Endodermal cell (in vitro differentiated cells): ENCODE measurements around the gene POLR3GL. TPM values are rescaled to one million over a fixed set of nuclear protein-coding genes. Genes with fewer than 3 reads are reported as not detected.

ENCODE experiments used
- DNase-seq: peaks from one replicate; pipeline ENCODE4 v3.0.0-alpha.2; 2017
- H3K27ac ChIP-seq: 2 replicates; pipeline ENCODE4 v1.5.1; 2013; ENCODE audit warnings: mild to moderate bottlenecking, low read depth, low read length, moderate library complexity
- H3K27me3 ChIP-seq: 2 replicates; pipeline ENCODE4 v1.6.1; 2013; ENCODE audit warnings: mild to moderate bottlenecking, low read length, moderate library complexity; ENCODE audit not compliant: insufficient read depth, control insufficient read depth, poor library complexity, severe bottlenecking
- H3K36me3 ChIP-seq: 2 replicates; pipeline ENCODE4 v1.7.0; 2013; ENCODE audit warnings: mild to moderate bottlenecking, low read length, moderate library complexity; ENCODE audit not compliant: control insufficient read depth, insufficient read depth
- H3K4me1 ChIP-seq: one replicate; pipeline ENCODE4 v1.7.0; 2013; ENCODE audit warnings: low read length; ENCODE audit not compliant: control insufficient read depth, insufficient read depth
- H3K4me3 ChIP-seq: 2 replicates; pipeline ENCODE4 v1.5.1; 2013; ENCODE audit warnings: mild to moderate bottlenecking, low read length, moderate library complexity
- H3K9ac ChIP-seq: 2 replicates; pipeline ENCODE4 v1.6.1; 2013; ENCODE audit warnings: mild to moderate bottlenecking, low read length, moderate library complexity; ENCODE audit not compliant: poor library complexity, severe bottlenecking; ENCODE audit errors: extremely low read depth
- H3K9me3 ChIP-seq: 2 replicates; pipeline ENCODE4 v1.6.1; 2013; ENCODE audit warnings: mild to moderate bottlenecking, low read length, moderate library complexity; ENCODE audit not compliant: control insufficient read depth
- H3K27ac Mint-ChIP-seq: 2 replicates; pipeline ENCODE4 v1.8.0; 2020; ENCODE audit warnings: mixed read lengths
- H3K27me3 Mint-ChIP-seq: 2 replicates; pipeline ENCODE4 v1.8.0; 2021; ENCODE audit warnings: mild to moderate bottlenecking, mixed read lengths; ENCODE audit not compliant: insufficient read depth
- H3K36me3 Mint-ChIP-seq: 2 replicates; pipeline ENCODE4 v1.8.0; 2020; ENCODE audit warnings: low read depth, mixed read lengths
- H3K4me1 Mint-ChIP-seq: 2 replicates; pipeline ENCODE4 v1.8.0; 2020; ENCODE audit warnings: mixed read lengths
- H3K4me3 Mint-ChIP-seq: 2 replicates; pipeline ENCODE4 v1.8.0; 2020; ENCODE audit warnings: mild to moderate bottlenecking, moderate library complexity, mixed read lengths
- H3K9me3 Mint-ChIP-seq: 2 replicates; pipeline ENCODE4 v1.8.0; 2020; ENCODE audit warnings: mild to moderate bottlenecking, mixed read lengths
- WGBS, 2 experiments: methylation state at CpG; one replicate each; pipeline versions ENCODE4 v1.1.5 to v1.1.7; 2013; ENCODE audit warnings: missing lambda C conversion rate in 2 of 2, mixed read lengths in 1 of 2; ENCODE audit not compliant: insufficient coverage in 1 of 2, insufficient read length in 1 of 2; 5-methylcytosine and 5-hydroxymethylcytosine counted together
- total RNA-seq, 2 donors: library from RNA; stranded (reverse); fragmentation: NEBNext Ultra II Directional in 1 of 2; extraction: Animal tissue kit (Norgen Biotek cat#: 25700) in 1 of 2; gene quantifications; 2 replicates in 1 of 2; 3 replicates in 1 of 2; pipeline ENCODE4 v1.2.1, GENCODE V29; 2021
- TF ChIP-seq, protein P1 (sequence below): fragments of 200-600 bp; sonication (generic); conservative IDR thresholded peaks from 2 replicates; pipeline ENCODE4 v1.5.0; 2021; ENCODE audit warnings: antibody characterized with exemption, mild to moderate bottlenecking

Gene POLR3GL
- total RNA-seq, 2 donors from 2014 or later = 10.2 to 13.8 TPM

DNA sequence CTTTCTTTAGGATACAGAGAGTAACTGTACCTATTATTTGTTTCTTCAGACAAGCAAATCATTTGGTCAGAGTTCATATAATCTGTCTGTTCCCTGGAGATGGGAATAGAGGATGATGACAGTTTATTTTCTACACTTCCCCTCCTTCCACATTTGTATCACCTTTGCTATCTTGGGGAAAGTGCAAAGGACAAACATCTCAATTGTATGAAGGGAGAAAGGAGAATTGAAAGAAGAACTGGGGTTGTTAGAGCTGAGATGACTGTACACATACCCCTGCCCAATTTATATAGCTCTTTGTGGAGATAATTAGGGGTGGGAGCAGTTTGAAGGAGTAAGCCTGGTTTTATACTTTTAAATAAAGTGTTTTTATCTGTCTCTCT lies 14.0 kb downstream of the POLR3GL start:
- no peak for DNase-seq
- Histone ChIP-seq H3K4me3 (no peak overlapping the region), H3K9ac (peak overlapping the region; percentile 15), H3K27me3 (no peaks in the 10 kb centered on the region), H3K36me3 (no peaks in the 10 kb centered on the region), H3K9me3 (no peaks in the 10 kb centered on the region), H3K27ac (peak overlapping the region; percentile 84), H3K4me1 (peaks cover 6% of the 10 kb centered on the region)
- Mint-ChIP-seq H3K9me3 (no peaks in the 10 kb centered on the region), H3K36me3 (no peaks in the 10 kb centered on the region), H3K4me1 (no peaks in the 10 kb centered on the region), H3K4me3 (no peak overlapping the region), H3K27me3 (no peaks in the 10 kb centered on the region), H3K27ac (no peak overlapping the region)
- TF ChIP-seq, protein P1, sequence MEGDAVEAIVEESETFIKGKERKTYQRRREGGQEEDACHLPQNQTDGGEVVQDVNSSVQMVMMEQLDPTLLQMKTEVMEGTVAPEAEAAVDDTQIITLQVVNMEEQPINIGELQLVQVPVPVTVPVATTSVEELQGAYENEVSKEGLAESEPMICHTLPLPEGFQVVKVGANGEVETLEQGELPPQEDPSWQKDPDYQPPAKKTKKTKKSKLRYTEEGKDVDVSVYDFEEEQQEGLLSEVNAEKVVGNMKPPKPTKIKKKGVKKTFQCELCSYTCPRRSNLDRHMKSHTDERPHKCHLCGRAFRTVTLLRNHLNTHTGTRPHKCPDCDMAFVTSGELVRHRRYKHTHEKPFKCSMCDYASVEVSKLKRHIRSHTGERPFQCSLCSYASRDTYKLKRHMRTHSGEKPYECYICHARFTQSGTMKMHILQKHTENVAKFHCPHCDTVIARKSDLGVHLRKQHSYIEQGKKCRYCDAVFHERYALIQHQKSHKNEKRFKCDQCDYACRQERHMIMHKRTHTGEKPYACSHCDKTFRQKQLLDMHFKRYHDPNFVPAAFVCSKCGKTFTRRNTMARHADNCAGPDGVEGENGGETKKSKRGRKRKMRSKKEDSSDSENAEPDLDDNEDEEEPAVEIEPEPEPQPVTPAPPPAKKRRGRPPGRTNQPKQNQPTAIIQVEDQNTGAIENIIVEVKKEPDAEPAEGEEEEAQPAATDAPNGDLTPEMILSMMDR = no peak

DNA sequence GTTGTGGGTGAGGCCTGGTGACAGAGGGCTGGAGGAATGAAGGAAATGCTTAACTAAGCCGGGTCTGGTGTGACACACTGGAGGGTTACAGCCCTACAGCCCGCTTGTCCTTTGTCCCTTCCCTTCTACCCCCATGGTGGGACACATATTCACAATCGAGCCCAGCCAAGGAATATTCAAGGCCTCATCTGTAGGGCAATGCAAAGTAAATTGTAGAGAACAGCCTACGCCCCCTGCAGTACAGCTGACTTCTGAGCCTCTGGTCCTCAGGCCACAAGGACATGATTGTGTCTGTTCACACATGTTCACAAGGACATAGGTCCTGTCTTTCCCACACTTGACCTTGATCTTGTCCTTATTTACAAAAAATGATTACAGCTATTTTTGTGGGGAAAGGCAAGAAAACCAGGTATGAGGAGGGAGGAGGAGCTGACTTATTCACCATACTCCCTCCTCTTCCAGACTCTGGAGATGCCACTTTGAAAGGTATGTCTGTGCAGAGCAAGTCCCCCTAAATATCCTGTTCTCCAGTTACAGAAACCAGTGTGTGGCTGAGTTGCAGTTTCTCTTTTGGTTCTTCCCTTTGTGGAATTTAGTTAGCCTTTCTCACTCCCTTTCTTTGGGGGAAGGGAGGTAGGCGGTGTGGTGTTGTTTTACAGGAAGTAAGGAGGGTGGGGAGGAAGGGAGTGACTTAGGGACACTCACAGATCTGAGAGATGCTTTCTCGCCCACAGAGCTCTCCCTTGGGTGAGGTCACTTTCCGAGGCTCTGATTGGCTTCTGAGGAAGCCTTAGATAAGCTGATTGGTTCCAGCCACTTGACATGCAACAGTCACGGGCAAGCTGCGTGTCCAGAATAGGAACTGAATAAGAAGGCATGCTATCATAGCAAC lies 14.6 kb downstream of the POLR3GL start:
- Histone ChIP-seq H3K27me3 (no peaks in the 10 kb centered on the region), H3K27ac (peak overlapping the region; percentile 84), H3K36me3 (no peaks in the 10 kb centered on the region), H3K4me3 (peak overlapping the region; percentile 42), H3K9ac (peak overlapping the region; percentile 15), H3K4me1 (peaks cover 6% of the 10 kb centered on the region), H3K9me3 (no peaks in the 10 kb centered on the region)
- H3K4me1 Mint-ChIP-seq = no peaks in the 10 kb centered on the region
- 27 to 29% methylated on average over 6 to 9 of the region's 9 CpGs for WGBS, 2 experiments
- TF ChIP-seq, protein P1 = peak; percentile 67
- no peaks in the 10 kb centered on the region for H3K27me3 Mint-ChIP-seq
- no peaks in the 10 kb centered on the region for H3K9me3 Mint-ChIP-seq
- peak; percentile 93 for DNase-seq
- H3K36me3 Mint-ChIP-seq = no peaks in the 10 kb centered on the region
- H3K4me3 Mint-ChIP-seq = no peak overlapping the region
- H3K27ac Mint-ChIP-seq = no peak overlapping the region

DNA sequence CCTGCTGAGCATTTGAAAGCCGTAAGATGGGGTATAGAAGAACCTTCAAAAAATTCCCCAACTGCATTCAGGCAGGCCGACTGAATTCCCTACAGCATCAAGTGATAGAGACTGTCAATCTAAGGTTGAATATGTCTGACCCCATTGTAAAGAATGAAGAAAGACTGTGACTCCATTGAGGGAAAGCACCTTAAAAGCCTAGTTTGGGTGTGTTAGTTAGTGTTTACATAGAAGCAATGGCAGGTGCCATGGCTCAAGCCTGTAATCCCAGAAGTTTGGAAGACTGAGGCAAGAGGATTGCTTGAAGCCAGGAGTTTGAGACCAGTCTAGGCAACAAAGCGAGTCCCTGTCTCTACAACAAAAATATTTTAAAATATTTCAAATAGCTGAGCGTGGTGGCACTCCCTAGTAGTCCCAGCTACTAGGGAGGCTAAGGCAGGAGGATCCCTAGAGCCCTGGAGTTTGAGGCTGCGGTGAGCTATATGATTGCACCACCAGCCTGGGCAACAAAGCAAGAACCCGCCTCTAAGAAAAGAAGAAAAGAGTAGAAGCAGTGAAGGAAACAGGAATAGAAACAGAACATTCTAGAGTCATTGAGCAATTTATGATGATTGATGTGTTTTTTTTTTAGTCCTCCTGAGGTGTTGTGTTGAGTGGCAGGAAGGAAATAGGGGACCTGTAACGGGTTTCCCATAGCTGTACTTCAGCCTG lies 15.4 kb downstream of the POLR3GL start:
- 66 to 70% methylated on average over 4 to 7 of the region's 7 CpGs for WGBS, 2 experiments
- Histone ChIP-seq H3K9ac (no peak overlapping the region), H3K27ac (peak overlapping the region; percentile 14), H3K4me1 (peaks cover 9% of the 10 kb centered on the region), H3K27me3 (no peaks in the 10 kb centered on the region), H3K9me3 (no peaks in the 10 kb centered on the region), H3K36me3 (no peaks in the 10 kb centered on the region), H3K4me3 (no peak overlapping the region)
- Mint-ChIP-seq H3K4me3 (no peak overlapping the region), H3K4me1 (peaks cover 4% of the 10 kb centered on the region), H3K27ac (no peak overlapping the region), H3K9me3 (no peaks in the 10 kb centered on the region), H3K36me3 (no peaks in the 10 kb centered on the region), H3K27me3 (no peaks in the 10 kb centered on the region)
- peak; percentile 46 for DNase-seq
- TF ChIP-seq, protein P1 = no peak
